Endothelial cell of umbilical vein (primary cell): ENCODE measurements around the gene TRPC1. TPM values are rescaled to one million over a fixed set of nuclear protein-coding genes. Genes with fewer than 3 reads are reported as not detected.

ENCODE experiments used
- BruUV-seq: library from RNA; stranded (reverse); fragments of 400-500 nt; replicated peaks from 2 replicates; lab custom pipeline; 2021; lab: Mats Ljungman, UMichigan
- CTCF ChIA-PET: fragments of 300-600, 350-600 bp; sonication (Branson Sonifier 250); formaldehyde crosslinking; loops from one replicate; lab custom pipeline; 2021; ENCODE audit warnings: antibody characterized with exemption, inconsistent platforms; lab: Charles Lee
- POLR2A ChIA-PET: fragments of 300-600, 350-600 bp; sonication (Branson Sonifier 250); formaldehyde crosslinking; loops from one replicate; lab custom pipeline; 2021; ENCODE audit warnings: antibody characterized with exemption, inconsistent platforms; lab: Charles Lee
- DNase-seq: peaks from one replicate; pipeline ENCODE4 v3.0.0-alpha.2; 2011; ENCODE audit warnings: low read depth, low spot score
- FAIRE-seq: peaks from 2 replicates; lab custom pipeline; 2011; peaks lifted over from hg19 to GRCh38; lab: Jason Lieb, UNC
- H2AFZ ChIP-seq: 2 replicates; pipeline ENCODE4 v1.6.0; 2012; ENCODE audit warnings: low read depth, low read length, control low read depth, inconsistent platforms
- H3K27ac ChIP-seq: 2 replicates; pipeline ENCODE4 v1.5.1; 2011; ENCODE audit warnings: low read depth, mild to moderate bottlenecking, control low read depth, low read length, moderate library complexity; ENCODE audit not compliant: insufficient read depth
- H3K27me3 ChIP-seq, 2 experiments: 2 replicates each; pipeline versions ENCODE4 v1.6.0 to v1.6.1; 2011; ENCODE audit warnings: low read length in 2 of 2, mixed read lengths in 1 of 2; ENCODE audit not compliant: control insufficient read depth in 2 of 2, insufficient read depth in 2 of 2
- H3K36me3 ChIP-seq, 2 experiments: 2 replicates in 1 of 2; 3 replicates in 1 of 2; pipeline ENCODE4 v1.5.1; 2011; ENCODE audit warnings: low read length in 2 of 2, mild to moderate bottlenecking in 1 of 2, moderate library complexity in 1 of 2; ENCODE audit not compliant: control insufficient read depth in 2 of 2, insufficient read depth in 2 of 2; ENCODE audit errors: extremely low read depth in 1 of 2
- H3K4me1 ChIP-seq: 3 replicates; pipeline ENCODE4 v1.5.1; 2011; ENCODE audit warnings: mild to moderate bottlenecking, low read length; ENCODE audit not compliant: control insufficient read depth, insufficient read depth; ENCODE audit errors: extremely low read depth
- H3K4me2 ChIP-seq: 2 replicates; pipeline ENCODE4 v1.6.1; 2011; ENCODE audit warnings: low read length, control low read depth, mixed read lengths; ENCODE audit not compliant: insufficient read depth
- H3K4me3 ChIP-seq, 3 experiments: fragments of 200-600 bp in 1 of 3; sonication (generic), shearing (Covaris generic) in 1 of 3; replicated peaks in 1 of 3; 2 replicates each; pipeline ENCODE4 v1.5.1; 2011 to 2016; ENCODE audit warnings: control low read depth in 3 of 3, low read length in 3 of 3, mild to moderate bottlenecking in 2 of 3, inconsistent platforms in 1 of 3, low read depth in 1 of 3, moderate library complexity in 1 of 3; ENCODE audit not compliant: insufficient read depth in 1 of 3
- H3K79me2 ChIP-seq: 2 replicates; pipeline ENCODE4 v1.6.0; 2012; ENCODE audit warnings: low read length, inconsistent platforms; ENCODE audit not compliant: control insufficient read depth, insufficient read depth
- H3K9ac ChIP-seq: replicated peaks from 2 replicates; pipeline ENCODE3; 2011; ENCODE audit warnings: low read length, control low read depth; ENCODE audit not compliant: insufficient read depth; ENCODE audit errors: extremely low read depth
- H3K9me1 ChIP-seq: replicated peaks from 3 replicates; pipeline ENCODE4 v1.6.0; 2011; ENCODE audit warnings: mild to moderate bottlenecking, low read length; ENCODE audit not compliant: control insufficient read depth, insufficient read depth; ENCODE audit errors: extremely low read depth
- H3K9me3 ChIP-seq: replicated peaks from 2 replicates; pipeline ENCODE4 v1.5.1; 2012; ENCODE audit warnings: low read length, inconsistent platforms; ENCODE audit not compliant: control insufficient read depth, insufficient read depth
- H4K20me1 ChIP-seq: replicated peaks from 2 replicates; pipeline ENCODE3; 2011; ENCODE audit warnings: mild to moderate bottlenecking, low read length; ENCODE audit not compliant: control insufficient read depth, insufficient read depth; ENCODE audit errors: extremely low read depth
- CTCF ChIP-seq, 2 donors: IDR thresholded peaks; 1 replicate in 1 of 2; 2 replicates in 1 of 2; pipeline ENCODE4 v1.5.1; 2011; ENCODE audit warnings: low read length in 2 of 2, mild to moderate bottlenecking in 2 of 2, moderate library complexity in 2 of 2, control low read depth in 1 of 2, inconsistent platforms in 1 of 2, low read depth in 1 of 2; ENCODE audit not compliant: insufficient read depth in 1 of 2; ENCODE audit errors: extremely low read depth in 1 of 2
- EZH2 ChIP-seq: IDR thresholded peaks from 2 replicates; pipeline ENCODE4 v1.6.1; 2012; ENCODE audit warnings: borderline replicate concordance, low read depth, mild to moderate bottlenecking, moderate library complexity, low read length, inconsistent platforms; ENCODE audit not compliant: severe bottlenecking
- FOS ChIP-seq: IDR thresholded peaks from 2 replicates; pipeline ENCODE4 v1.6.1; 2011; ENCODE audit warnings: mild to moderate bottlenecking, low read length, moderate library complexity, borderline replicate concordance; ENCODE audit not compliant: insufficient read depth
- GATA2 ChIP-seq: IDR thresholded peaks from 2 replicates; pipeline ENCODE4 v1.7.0; 2011; ENCODE audit warnings: low read depth, mild to moderate bottlenecking, moderate library complexity, mixed read lengths, low read length; ENCODE audit not compliant: insufficient read length, insufficient read depth
- JUN ChIP-seq: IDR thresholded peaks from 2 replicates; pipeline ENCODE4 v1.6.1; 2011; ENCODE audit warnings: borderline replicate concordance, low read depth; ENCODE audit not compliant: insufficient read length, insufficient read depth
- MAX ChIP-seq: IDR thresholded peaks from 2 replicates; pipeline ENCODE4 v1.6.1; 2011; ENCODE audit not compliant: insufficient read depth, insufficient read length
- MYC ChIP-seq: IDR thresholded peaks from one replicate; pipeline ENCODE4 v1.6.1; 2011; ENCODE audit warnings: mild to moderate bottlenecking, low read depth, low read length
- POLR2A ChIP-seq: IDR thresholded peaks from 2 replicates; pipeline ENCODE4 v1.6.1; 2012; ENCODE audit warnings: low read depth, mild to moderate bottlenecking, control low read depth, low read length
- POLR2AphosphoS5 ChIP-seq: IDR thresholded peaks from 2 replicates; pipeline ENCODE4 v1.6.1; 2012; ENCODE audit warnings: low read depth, mild to moderate bottlenecking, control low read depth, low read length, moderate library complexity; ENCODE audit not compliant: insufficient read depth
- dilution Hi-C: fragments of 300-500 bp; cut with MboI; formaldehyde crosslinking; loops from one replicate; pipeline ENCODE4 v1.15.0; 2019; ENCODE audit warnings: low sequenced_read_pairs; ENCODE audit not compliant: extremely low pct_ligation_motif_present
- intact Hi-C: fragments of 100-400 bp; cut with micrococcal nuclease; formaldehyde crosslinking; loops from one replicate; pipeline ENCODE4 v1.10.0; 2022
- polyA plus RNA-seq, 4 experiments: library from polyadenylated mRNA; depleted of rRNA in 3 of 4; stranded (reverse) in 3 of 4; unstranded in 1 of 4; fragments of >200 nt; gene quantifications; 2 replicates each; pipeline versions ENCODE4 v1.2.1 to v1.2.3, GENCODE V29; 2011 to 2012; ENCODE audit warnings: missing spikeins in 1 of 4
- total RNA-seq: library from RNA; stranded (reverse); gene quantifications from 2 replicates; pipeline ENCODE4 v1.2.3, GENCODE V29; 2021

The TRPC1 gene
- total and polyA plus RNA-seq, 2 donors (not counting 3 experiments of a cell fraction or from before 2014, with no cell fraction given) = 3.5 to 5.9 TPM

GRCh38 chr3:142690613-142691012, 33.2 kb upstream of the TRPC1 start:
- CTCF ChIA-PET = no interaction called here

GRCh38 chr3:142691527-142691926, 32.3 kb upstream of the TRPC1 start:
- ChIA-PET POLR2A (no interaction called here), CTCF (no interaction called here)
- no peaks in the 10 kb centered on the region for H3K36me3 ChIP-seq
- no peaks in the 10 kb centered on the region for H4K20me1 ChIP-seq
- intact Hi-C loops = no loop called here
- BruUV-seq = no TSS peak
- no peak for FAIRE-seq
- no peak overlapping the region for H3K9ac ChIP-seq
- DNase-seq = no peak
- H3K4me3 ChIP-seq = no peak overlapping the region
- no peak overlapping the region for H3K4me2 ChIP-seq
- H3K9me1 ChIP-seq = no peaks in the 10 kb centered on the region
- no peak for TF ChIP-seq POLR2A
- TF ChIP-seq MAX = no peak
- TF ChIP-seq GATA2 = no peak
- no peak for TF ChIP-seq FOS
- no peak for TF ChIP-seq CTCF (IDR thresholded peaks at IDR 0.05; ENCODE audit: extremely low read depth in 1 of 2, insufficient read depth in 1 of 2, low read depth in 1 of 2, low read length in 2 of 2)
- TF ChIP-seq JUN = no peak
- TF ChIP-seq MYC = no peak
- TF ChIP-seq POLR2AphosphoS5 = no peak
- TF ChIP-seq EZH2 = no peak
- H2AFZ ChIP-seq = no peak overlapping the region
- H3K4me1 ChIP-seq = no peaks in the 10 kb centered on the region
- no peaks in the 10 kb centered on the region for H3K27me3 ChIP-seq
- H3K9me3 ChIP-seq = no peaks in the 10 kb centered on the region
- no peaks in the 10 kb centered on the region for H3K79me2 ChIP-seq
- no peak overlapping the region for H3K27ac ChIP-seq
- dilution Hi-C loops = no loop called here

More at GRCh38 chr3:142690613-142691012, 33.2 kb upstream of the TRPC1 start:
- Histone ChIP-seq H3K9me3 (no peaks in the 10 kb centered on the region), H3K4me1 (no peaks in the 10 kb centered on the region), H4K20me1 (no peaks in the 10 kb centered on the region), H3K36me3 (no peaks in the 10 kb centered on the region), H3K9me1 (no peaks in the 10 kb centered on the region), H3K27ac (no peak overlapping the region), H3K4me3 (no peak overlapping the region), H3K4me2 (no peak overlapping the region), H2AFZ (no peak overlapping the region), H3K79me2 (no peaks in the 10 kb centered on the region), H3K27me3 (no peaks in the 10 kb centered on the region), H3K9ac (no peak overlapping the region)
- FAIRE-seq = no peak
- dilution Hi-C loops (no loop called here), intact Hi-C loops (no loop called here)
- POLR2A ChIA-PET = no interaction called here
- TF ChIP-seq FOS (no peak), MYC (no peak), POLR2AphosphoS5 (no peak), JUN (no peak), POLR2A (no peak), EZH2 (no peak), GATA2 (no peak)
- BruUV-seq = no TSS peak
- no peak for DNase-seq
